ENCODE results near the gene SORBS1. TPM values are rescaled to one million over a fixed set of nuclear protein-coding genes. Genes with fewer than 3 reads are reported as not detected.

The SORBS1 gene
- total RNA-seq, 1 experiment from 2014 or later = 36.6 TPM

- DNase-seq (ENCODE audit: low read depth, low spot score) = no peak
- in situ Hi-C loops (cut with HindIII; ENCODE audit: low pct_unique_long_range_greater_than_20kb, low sequenced_read_pairs) = no loop called here
These were observed 99.6 kb downstream of the SORBS1 start for GRCh38 chr10:95461611-95462010.

GRCh38 chr10:95459446-95460045 lies 101.6 kb downstream of the SORBS1 start:
- in situ Hi-C loops (cut with HindIII; ENCODE audit: low pct_unique_long_range_greater_than_20kb, low sequenced_read_pairs) = no loop called here
- no peak for DNase-seq (ENCODE audit: low read depth, low spot score)

- in situ Hi-C loops (cut with HindIII; ENCODE audit: low pct_unique_long_range_greater_than_20kb, low sequenced_read_pairs) = no loop called here
- no peak for DNase-seq (ENCODE audit: low read depth, low spot score)
These were observed 102.3 kb downstream of the SORBS1 start for GRCh38 chr10:95458871-95459270.

GRCh38 chr10:95458014-95458413 lies 103.2 kb downstream of the SORBS1 start:
- DNase-seq (ENCODE audit: low read depth, low spot score) = no peak
- in situ Hi-C loops (cut with HindIII; ENCODE audit: low pct_unique_long_range_greater_than_20kb, low sequenced_read_pairs) = no loop called here

GRCh38 chr10:95457319-95457886 lies 103.8 kb downstream of the SORBS1 start:
- DNase-seq (ENCODE audit: low read depth, low spot score) = no peak
- in situ Hi-C loops (cut with HindIII; ENCODE audit: low pct_unique_long_range_greater_than_20kb, low sequenced_read_pairs) = no loop called here

GRCh38 chr10:95456516-95456915 lies 104.7 kb downstream of the SORBS1 start:
- peak; percentile 46 for DNase-seq (ENCODE audit: low read depth, low spot score)
- in situ Hi-C loops (cut with HindIII; ENCODE audit: low pct_unique_long_range_greater_than_20kb, low sequenced_read_pairs) = no loop called here

GRCh38 chr10:95454940-95455339 lies 106.2 kb downstream of the SORBS1 start:
- no peak for DNase-seq (ENCODE audit: low read depth, low spot score)
- in situ Hi-C loops (cut with HindIII; ENCODE audit: low pct_unique_long_range_greater_than_20kb, low sequenced_read_pairs) = no loop called here

- no peak for DNase-seq (ENCODE audit: low read depth, low spot score)
- in situ Hi-C loops (cut with HindIII; ENCODE audit: low pct_unique_long_range_greater_than_20kb, low sequenced_read_pairs) = no loop called here
These were observed 106.8 kb downstream of the SORBS1 start for GRCh38 chr10:95454356-95454755.

GRCh38 chr10:95451568-95452524 lies 109.3 kb downstream of the SORBS1 start:
- in situ Hi-C loops (cut with HindIII; ENCODE audit: low pct_unique_long_range_greater_than_20kb, low sequenced_read_pairs) = no loop called here
- peak; percentile 96 for DNase-seq (ENCODE audit: low read depth, low spot score)

GRCh38 chr10:95451150-95451549 lies 110.0 kb downstream of the SORBS1 start:
- in situ Hi-C loops (cut with HindIII; ENCODE audit: low pct_unique_long_range_greater_than_20kb, low sequenced_read_pairs) = no loop called here
- DNase-seq (ENCODE audit: low read depth, low spot score) = no peak

GRCh38 chr10:95450188-95450587 lies 111.0 kb downstream of the SORBS1 start:
- in situ Hi-C loops (cut with HindIII; ENCODE audit: low pct_unique_long_range_greater_than_20kb, low sequenced_read_pairs) = no loop called here
- no peak for DNase-seq (ENCODE audit: low read depth, low spot score)

GRCh38 chr10:95447685-95448084 lies 113.5 kb downstream of the SORBS1 start:
- in situ Hi-C loops (cut with HindIII; ENCODE audit: low pct_unique_long_range_greater_than_20kb, low sequenced_read_pairs) = no loop called here
- DNase-seq (ENCODE audit: low read depth, low spot score) = no peak

- DNase-seq (ENCODE audit: low read depth, low spot score) = peak; percentile 75
- in situ Hi-C loops (cut with HindIII; ENCODE audit: low pct_unique_long_range_greater_than_20kb, low sequenced_read_pairs) = no loop called here
These were observed 115.2 kb downstream of the SORBS1 start for GRCh38 chr10:95445837-95446486.

GRCh38 chr10:95445223-95445836 lies 115.8 kb downstream of the SORBS1 start:
- no peak for DNase-seq (ENCODE audit: low read depth, low spot score)
- in situ Hi-C loops (cut with HindIII; ENCODE audit: low pct_unique_long_range_greater_than_20kb, low sequenced_read_pairs) = no loop called here

- in situ Hi-C loops (cut with HindIII; ENCODE audit: low pct_unique_long_range_greater_than_20kb, low sequenced_read_pairs) = no loop called here
- no peak for DNase-seq (ENCODE audit: low read depth, low spot score)
These were observed 116.4 kb downstream of the SORBS1 start for GRCh38 chr10:95444792-95445191.

GRCh38 chr10:95443636-95444035 lies 117.5 kb downstream of the SORBS1 start:
- DNase-seq (ENCODE audit: low read depth, low spot score) = no peak

GRCh38 chr10:95442341-95442740 lies 118.8 kb downstream of the SORBS1 start:
- in situ Hi-C loops (cut with HindIII; ENCODE audit: low pct_unique_long_range_greater_than_20kb, low sequenced_read_pairs) = no loop called here
- no peak for DNase-seq (ENCODE audit: low read depth, low spot score)

More at GRCh38 chr10:95443636-95444035, 117.5 kb downstream of the SORBS1 start:
- in situ Hi-C loops (cut with HindIII; ENCODE audit: low pct_unique_long_range_greater_than_20kb, low sequenced_read_pairs) = no loop called here

GRCh38 chr10:95441547-95441923 lies 119.6 kb downstream of the SORBS1 start:
- in situ Hi-C loops (cut with HindIII; ENCODE audit: low pct_unique_long_range_greater_than_20kb, low sequenced_read_pairs) = no loop called here
- no peak for DNase-seq (ENCODE audit: low read depth, low spot score)
